ENCODE measurements around the gene HBG2.
"Not testable (repeated sequence)": the region's sequence is repeated elsewhere in the genome, so short reads cannot be mapped to it uniquely, and the experiment has no call there.

The HBG2 gene

DNA sequence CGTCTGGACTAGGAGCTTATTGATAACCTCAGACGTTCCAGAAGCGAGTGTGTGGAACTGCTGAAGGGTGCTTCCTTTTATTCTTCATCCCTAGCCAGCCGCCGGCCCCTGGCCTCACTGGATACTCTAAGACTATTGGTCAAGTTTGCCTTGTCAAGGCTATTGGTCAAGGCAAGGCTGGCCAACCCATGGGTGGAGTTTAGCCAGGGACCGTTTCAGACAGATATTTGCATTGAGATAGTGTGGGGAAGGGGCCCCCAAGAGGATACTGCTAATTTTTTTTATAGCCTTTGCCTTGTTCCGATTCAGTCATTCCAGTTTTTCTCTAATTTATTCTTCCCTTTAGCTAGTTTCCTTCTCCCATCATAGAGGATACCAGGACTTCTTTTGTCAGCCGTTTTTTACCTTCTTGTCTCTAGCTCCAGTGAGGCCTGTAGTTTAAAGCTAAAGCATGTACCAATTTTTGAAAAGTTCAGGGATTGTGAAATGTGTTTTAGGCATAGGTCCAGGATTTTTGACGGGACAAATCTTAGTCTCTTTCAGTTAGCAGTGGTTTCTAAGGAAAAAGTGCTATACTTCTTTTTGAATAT lies 4.7 kb downstream of the HBG2 start, which contains the start of gene HBG1:
HBG1 (minus strand) TSS at position 51 of the 590 bp plus-strand sequence. CDS start 53 bp downstream, outside the sequence.
- DNase-seq (ENCODE audit: low read depth), result not testable (repeated sequence)

DNA sequence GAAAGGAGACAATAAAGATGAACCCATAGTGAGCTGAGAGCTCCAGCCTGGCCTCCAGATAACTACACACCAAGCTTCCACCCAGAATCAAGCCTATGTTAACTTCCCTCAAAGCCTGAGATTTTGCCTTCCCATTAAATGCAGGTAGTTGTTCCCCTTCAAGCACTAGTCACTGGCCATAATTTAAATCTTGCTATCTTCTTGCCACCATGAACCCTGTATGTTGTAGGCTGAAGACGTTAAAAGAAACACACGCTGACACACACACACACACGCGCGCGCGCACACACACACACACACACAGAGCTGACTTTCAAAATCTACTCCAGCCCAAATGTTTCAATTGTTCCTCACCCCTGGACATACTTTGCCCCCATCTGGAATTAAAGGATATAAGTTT lies 6.1 kb downstream of the HBG2 start:
- DNase-seq (ENCODE audit: low read depth), result not testable (repeated sequence)

DNA sequence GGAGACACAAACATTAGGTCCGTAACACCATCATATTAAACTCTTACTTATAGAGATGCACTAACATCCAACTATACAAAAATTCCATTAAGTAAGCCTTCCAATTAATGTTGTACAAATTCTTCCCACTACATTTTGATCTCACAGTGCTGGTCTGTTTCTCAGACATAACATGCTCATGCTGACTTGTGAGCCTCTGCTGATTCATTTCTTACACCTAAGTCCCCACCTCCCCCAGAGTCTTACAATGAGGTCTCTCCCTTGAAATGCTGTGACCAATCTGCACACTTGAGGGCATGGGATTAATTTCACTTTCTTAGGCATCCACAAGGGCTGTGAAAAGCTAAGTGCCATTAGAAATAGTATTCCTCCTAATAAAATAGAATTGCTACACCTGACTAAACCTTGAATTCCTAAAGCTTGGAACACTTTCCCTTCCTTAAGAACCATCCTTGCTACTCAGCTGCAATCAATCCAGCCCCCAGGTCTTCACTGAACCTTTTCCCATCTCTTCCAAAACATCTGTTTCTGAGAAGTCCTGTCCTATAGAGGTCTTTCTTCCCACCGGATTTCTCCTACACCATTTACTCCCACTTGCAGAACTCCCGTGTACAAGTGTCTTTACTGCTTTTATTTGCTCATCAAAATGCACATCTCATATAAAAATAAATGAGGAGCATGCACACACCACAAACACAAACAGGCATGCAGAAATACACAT lies 6.9 kb downstream of the HBG2 start:
- no peak for DNase-seq (ENCODE audit: low read depth)

DNA sequence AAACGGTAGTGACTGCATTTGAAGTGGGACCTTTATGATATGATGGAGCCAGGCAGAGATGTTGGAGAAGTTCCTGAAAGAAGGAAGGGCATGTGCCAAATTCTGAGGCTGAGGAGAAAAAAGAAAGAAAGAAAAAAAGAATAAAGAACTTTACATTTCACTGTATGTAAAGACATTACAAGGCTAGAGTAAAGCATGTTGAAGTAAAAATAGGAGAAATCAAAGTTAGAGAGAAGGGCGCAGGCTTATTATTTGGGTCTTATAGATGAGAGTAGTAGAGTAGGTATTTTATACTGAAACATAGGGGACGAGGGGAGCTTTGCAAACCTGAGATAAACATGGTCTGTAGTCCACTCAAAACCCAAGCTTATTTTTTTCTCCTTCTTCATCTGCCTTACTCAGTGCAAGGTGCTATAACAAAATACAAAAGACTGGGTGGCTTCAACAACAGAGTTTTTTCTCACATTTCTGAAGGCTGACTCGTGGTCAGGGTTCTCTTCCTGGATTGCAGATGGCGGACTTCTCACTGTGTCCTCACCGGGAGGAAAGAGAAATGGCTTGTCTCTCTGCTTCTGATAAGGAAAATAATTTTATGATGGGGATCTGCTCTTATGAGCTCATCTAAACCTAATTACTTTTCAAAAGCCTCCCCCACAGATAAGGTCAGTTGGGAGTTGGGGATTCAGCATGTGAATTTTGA lies 7.7 kb downstream of the HBG2 start:
- no peak for DNase-seq (ENCODE audit: low read depth)

DNA sequence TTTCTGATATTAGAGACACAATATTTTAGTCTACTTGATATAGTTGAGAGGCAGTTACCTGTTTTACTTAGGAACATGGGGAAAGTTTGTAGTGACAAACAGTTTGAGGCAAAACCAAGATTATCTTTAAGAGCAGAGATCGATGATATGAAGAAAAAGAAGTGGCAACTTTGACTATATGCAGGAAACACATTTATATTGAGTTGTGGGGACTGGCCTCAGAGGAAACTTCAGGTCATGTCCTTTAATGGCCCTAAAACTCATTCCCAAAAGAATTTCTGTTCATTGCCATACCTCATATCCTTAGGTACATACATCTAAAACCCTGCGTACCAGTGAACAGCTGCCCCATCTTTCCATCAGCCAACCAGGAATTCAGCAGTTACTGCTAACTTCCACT lies 9.4 kb downstream of the HBG2 start:
- no peak for DNase-seq (ENCODE audit: low read depth)

DNA sequence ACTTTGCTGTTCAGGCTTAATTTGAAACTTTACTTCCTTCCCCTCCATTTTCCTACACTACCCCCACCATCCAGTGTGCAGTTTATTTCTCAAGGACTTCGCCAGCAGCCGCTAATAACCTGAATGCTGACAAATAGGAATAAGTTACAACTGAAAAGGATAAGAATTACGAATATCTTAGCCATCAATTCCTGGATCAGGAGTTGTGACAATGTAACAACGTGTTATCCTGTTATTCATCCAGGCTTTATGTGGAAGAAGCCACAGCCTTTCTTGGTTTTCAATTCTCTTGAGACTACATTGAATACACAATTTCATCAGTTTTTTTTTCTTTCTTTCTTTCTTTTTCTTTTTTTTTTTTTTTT lies 10.8 kb downstream of the HBG2 start:
- DNase-seq (ENCODE audit: low read depth), result no peak

DNA sequence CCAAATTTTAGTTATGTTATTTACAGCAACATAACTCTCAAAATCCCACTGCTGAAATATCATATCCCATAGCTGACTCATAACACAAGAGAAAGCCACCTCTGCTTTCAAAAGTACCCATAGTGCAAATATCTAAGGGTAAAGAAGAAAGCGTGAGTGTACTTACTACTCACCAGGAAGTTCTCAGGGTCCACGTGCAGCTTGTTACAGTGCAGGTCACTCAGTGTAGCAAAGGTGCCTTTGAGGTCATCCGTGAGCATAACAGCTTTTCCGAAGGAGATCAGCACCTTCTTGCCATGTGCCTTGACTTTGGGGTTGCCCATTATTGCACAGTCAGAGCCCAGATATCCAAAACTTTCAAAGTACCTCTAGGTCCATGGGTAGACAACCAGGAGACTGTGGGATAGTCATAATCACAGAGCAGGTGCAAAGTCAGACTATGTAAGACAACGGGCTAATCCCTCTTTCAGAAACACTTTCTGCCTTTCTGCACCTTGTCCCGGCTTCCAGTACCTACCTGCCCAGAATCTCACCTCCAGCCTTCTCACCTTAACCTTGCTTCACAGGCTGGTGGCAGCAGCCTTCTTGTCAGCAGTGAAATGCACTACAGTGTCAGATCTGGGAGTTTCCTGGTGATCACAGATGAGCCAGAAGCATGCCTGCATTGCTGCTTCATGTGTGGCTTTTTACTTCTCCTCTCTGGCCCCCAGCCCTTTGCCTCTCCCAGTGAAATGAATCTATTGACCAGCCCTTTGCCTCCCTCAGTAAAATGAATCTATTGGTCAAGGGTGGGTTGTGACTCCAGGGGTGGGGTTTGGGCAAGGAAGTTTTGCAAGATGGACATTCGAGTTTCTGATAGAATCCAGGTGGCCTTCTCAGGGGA lies 11.4 kb downstream of the HBG2 start:
- no peak for DNase-seq (ENCODE audit: low read depth)

DNA sequence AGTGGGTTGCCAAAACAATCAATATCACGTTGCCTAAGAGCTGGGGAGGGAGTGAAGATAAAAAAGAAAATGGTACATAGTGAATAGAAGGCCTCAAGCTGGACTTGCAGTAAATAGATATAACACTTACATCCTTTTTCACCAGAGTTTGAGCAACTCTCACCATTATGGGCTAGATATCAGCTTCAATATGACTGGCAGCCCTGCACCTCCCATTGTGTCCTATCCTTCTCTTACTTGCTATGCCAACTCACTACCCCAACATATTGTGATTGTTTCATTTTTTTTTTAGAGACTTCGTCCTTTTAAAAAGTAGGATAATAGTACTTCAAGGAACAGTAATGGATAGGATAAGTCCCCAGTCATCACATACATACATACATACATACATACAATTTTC lies 12.4 kb downstream of the HBG2 start:
- no peak for DNase-seq (ENCODE audit: low read depth)

DNA sequence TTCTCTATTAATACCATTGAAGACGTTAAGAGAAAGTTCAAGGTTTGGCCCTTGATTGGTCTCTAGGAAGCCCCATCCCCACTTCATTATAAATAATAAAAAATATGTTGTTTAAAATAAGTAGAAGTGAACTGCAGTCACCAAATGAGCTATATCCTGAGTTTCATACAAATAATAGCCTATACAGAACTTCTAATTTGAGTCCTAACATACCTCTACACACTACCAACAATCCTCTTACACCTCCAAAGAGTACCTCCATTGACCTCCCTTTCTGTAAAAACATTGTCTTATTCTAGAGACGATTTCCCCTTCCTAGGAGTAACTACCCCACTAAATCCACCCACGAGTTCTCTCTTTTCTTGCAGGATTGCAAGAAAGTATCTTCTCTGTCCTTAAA lies 13.1 kb downstream of the HBG2 start:
- no peak for DNase-seq (ENCODE audit: low read depth)

DNA sequence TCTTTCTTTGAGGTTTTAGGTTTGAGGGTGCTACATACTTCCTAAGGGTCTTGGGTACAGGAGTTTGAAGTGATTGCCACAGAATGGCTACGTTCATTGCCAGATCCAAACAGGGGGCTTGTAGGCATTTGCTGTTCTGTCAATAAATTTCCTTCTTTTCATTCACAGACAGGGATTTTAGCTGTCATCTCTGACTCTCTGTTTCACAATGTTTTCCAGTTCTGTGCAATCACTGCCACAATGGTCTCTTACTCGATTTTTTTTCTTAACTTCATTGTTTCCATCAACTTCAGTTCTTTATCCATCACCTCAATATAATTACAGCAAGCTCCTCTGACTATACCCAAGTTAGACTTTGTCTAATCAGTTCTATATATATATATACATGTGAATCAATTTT lies 14.1 kb downstream of the HBG2 start:
- no peak for DNase-seq (ENCODE audit: low read depth)

DNA sequence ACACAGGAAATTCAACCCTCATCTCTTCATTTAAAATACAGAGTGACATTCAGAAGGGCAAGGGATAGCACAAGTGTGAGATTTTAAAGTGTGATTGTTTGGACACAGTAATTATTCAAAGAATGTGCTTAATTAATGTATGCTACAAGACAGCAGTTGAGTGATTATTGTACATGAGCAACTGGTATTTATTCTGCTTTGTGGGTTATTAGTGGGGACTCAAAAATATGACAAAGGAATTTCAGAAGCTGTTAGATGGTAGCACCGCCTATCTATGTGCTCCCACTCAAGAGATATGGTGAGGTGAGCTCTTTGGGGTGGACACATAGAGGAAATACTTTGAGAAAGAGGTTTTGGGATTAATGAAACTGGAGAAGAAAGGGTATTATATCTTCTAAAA lies 14.5 kb downstream of the HBG2 start:
- DNase-seq (ENCODE audit: low read depth), result no peak

DNA sequence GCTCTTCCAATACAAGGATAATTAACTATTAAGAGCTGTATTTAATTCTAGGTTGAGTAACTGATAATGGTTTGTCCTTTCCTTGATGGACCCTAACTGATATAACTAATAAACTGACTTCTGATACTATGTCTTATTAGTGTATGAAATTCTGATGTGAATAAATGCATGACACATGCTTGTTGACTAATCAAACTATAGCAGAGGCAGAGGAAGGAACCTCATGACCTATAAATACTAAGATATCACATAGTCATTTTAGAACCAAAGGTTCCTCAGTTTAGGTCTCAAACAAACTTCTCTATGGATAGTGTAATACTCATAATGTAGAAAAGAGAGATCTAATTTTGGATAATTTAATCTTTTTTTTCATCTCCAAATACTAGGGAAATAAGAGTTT lies 15.5 kb downstream of the HBG2 start:
- no peak for DNase-seq (ENCODE audit: low read depth)

DNA sequence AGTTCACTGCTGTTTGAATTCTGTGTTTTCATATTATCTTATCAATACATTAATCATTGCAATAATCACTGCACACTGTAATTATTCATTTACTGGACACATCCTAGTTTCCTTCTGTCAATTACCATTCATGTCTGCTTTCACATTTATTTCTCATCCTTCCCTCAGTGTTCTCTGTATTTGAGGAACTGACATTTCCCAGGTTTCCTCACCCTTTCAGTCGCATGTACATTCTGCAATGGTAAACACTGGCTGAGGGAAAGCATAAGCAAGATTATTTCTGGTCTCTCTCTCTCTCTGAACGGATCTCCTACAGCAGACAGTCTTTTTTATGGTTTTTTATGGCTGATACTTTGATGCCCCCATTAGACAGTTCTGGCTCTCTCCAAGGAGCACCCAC lies 16.1 kb downstream of the HBG2 start:
- no peak for DNase-seq (ENCODE audit: low read depth)

DNA sequence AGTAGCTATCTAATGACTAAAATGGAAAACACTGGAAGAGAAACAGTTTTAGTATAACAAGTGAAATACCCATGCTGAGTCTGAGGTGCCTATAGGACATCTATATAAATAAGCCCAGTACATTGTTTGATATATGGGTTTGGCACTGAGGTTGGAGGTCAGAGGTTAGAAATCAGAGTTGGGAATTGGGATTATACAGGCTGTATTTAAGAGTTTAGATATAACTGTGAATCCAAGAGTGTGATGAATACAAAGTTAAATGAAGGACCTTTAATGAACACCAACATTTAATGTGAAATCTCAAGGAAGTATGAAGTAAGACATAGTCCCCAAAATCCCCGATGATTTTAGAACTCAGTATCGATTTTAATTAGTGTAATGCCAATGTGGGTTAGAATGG lies 17.2 kb downstream of the HBG2 start:
- no peak for DNase-seq (ENCODE audit: low read depth)

DNA sequence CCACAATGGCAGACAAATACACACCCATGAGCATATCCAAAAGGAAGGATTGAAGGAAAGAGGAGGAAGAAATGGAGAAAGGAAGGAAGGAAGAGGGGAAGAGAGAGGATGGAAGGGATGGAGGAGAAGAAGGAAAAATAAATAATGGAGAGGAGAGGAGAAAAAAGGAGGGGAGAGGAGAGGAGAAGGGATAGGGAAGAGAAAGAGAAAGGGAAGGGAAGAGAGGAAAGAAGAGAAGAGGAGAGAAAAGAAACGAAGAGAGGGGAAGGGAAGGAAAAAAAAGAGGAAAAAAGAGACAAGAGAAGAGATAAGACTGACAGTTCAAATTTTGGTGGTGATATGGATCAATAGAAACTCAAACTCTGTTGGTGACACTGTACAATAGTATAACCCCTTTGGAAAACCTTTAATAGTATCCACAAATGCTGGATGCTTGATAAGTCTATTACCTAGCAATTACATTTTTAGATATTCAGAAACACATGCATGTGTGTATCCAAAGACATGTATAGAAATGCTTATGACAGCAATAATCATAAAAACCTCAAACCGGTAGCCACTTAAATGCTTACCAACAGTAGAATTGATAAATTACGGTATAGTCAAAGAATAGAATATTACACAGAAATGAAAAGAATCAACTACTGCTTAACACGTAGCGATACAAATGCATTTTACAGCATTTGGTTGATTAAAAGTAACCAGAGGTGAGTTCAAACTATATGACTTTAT lies 19.1 kb downstream of the HBG2 start:
- no peak for DNase-seq (ENCODE audit: low read depth)

DNA sequence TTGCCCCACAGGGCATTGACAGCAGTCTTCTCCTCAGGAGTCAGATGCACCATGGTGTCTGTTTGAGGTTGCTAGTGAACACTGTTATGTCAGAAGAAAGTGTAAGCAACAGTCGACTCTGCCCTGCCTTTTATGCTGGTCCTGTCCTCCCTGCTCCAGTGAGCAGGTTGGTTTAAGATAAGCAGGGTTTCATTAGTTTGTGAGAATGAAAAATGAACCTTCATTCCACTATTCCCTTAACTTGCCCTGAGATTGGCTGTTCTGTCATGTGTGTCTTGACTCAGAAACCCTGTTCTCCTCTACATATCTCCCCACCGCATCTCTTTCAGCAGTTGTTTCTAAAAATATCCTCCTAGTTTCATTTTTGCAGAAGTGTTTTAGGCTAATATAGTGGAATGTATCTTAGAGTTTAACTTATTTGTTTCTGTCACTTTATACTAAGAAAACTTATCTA lies 20.2 kb downstream of the HBG2 start, which contains the start of gene HBD:
HBD (minus strand) TSS at position 103 of the 454 bp plus-strand sequence; CDS start at position 53, 50 bp downstream.
- no peak for DNase-seq (ENCODE audit: low read depth)

DNA sequence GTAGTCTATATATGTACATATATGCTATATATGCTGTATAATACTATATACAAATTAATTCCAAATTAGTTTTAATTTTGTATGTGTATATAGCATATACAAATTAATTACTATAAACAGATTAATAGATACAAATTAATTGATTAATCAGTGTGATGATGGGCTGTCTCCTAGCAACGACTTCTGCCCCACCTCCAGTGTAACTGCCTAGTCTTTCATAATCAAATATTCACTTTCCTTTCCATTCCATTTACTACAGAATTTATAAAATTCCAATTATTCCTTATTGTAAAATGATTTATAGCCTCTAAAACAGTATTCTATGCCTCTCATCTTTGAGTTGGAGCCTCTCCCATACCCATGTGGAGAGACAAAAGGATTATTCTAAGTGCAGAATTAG lies 21.3 kb downstream of the HBG2 start:
- no peak for DNase-seq (ENCODE audit: low read depth)

DNA sequence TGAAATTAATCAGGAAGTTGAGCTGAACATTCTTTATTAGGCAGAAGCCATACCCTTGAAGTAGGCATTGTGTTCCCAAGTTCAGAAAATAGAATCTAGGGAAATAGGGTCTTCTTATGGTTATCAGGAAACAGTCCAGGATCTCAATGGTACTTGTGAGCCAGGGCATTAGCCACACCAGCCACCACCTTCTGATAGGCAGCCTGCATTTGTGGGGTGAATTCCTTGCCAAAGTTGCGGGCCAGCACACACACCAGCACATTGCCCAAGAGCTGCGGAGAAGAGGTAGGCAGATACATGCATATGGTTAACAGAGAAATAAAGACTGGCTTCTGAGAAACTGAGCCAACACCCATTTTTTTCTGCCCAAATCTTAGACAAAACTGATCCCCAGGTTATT lies 21.8 kb downstream of the HBG2 start:
- no peak for DNase-seq (ENCODE audit: low read depth)

DNA sequence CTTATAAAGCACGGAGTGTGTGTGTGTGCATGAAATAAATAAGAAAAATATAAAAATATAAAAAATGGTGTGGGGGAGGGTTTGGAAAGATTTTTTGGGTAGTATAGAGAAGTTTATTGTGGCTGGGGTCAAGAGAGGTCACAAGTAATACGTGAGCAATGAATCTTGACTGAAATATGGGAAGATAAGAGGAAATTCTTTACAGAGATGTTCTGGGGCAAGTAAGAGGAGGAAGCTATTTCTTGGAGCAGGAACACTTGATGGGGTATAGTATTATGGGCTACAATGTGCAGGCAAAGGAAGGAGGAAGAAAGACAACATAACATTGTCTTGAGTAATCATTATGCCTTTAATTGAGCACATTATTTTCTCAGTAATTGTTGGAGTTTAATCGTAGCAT lies 22.4 kb downstream of the HBG2 start:
- no peak for DNase-seq (ENCODE audit: low read depth)

DNA sequence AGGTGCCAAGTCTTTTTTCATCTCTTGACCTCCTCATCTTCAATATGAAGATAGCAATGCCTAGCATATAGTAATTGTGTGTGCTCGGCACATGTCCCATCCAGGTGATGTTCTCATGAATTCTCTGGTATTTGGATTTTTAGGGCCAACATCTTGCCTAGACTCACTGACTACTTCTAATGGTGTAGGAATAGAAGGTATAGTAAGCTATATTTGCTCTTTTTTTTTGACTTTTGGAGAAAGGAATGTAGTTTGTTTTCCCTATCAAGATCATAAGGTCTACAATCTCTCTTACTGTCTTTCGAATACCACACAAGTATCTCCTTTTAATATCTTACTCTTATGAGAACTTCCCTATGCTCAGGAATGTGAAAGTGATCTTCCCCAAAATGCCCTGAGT lies 23.5 kb downstream of the HBG2 start:
- no peak for DNase-seq (ENCODE audit: low read depth)

DNA sequence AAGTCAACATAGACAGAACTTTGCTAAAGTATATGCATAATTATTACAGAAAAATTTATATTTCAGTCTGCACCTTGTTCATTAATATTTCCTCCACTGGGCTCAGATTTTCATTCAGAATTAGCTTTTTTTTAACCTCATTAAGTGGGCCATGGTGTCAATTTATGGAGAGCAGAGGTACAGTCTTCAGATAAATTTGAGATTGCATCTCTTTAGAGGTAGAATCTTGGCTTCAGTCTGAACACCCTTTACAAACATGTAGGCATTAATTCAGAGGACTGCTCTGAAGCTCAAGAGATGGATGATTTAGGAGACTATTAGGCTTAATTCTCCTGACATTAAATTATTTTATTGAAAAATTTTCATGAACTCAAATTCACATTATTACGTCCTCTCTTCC lies 24.3 kb downstream of the HBG2 start:
- no peak for DNase-seq (ENCODE audit: low read depth)

DNA sequence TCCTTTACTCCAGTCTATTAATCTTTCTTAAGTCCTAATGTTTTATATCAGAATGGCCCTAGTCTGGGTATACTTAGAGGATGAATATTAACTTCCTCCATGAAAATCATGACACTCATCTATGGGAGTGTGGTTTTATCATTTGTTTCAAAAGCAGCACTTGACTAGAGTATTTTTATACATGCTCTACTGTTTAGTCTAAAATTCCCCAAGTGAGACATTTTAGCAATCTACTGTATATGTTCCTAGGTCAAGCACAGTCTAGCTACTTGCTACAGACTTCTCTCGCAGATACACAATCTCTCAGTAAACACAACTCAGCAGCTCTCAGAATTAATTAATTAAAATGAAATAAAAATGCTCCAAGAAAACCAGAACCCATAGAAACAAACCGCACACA lies 24.8 kb downstream of the HBG2 start:
- no peak for DNase-seq (ENCODE audit: low read depth)

All from activated T-helper 1 cell treated with Interleukin-2 at 50 U/mL for 16 hours (primary cell).